ENCODE results near the gene PITPNC1.
"Not testable (repeated sequence)": the region's sequence is repeated elsewhere in the genome, so short reads cannot be mapped to it uniquely, and the experiment has no call there.

The PITPNC1 gene

DNA sequence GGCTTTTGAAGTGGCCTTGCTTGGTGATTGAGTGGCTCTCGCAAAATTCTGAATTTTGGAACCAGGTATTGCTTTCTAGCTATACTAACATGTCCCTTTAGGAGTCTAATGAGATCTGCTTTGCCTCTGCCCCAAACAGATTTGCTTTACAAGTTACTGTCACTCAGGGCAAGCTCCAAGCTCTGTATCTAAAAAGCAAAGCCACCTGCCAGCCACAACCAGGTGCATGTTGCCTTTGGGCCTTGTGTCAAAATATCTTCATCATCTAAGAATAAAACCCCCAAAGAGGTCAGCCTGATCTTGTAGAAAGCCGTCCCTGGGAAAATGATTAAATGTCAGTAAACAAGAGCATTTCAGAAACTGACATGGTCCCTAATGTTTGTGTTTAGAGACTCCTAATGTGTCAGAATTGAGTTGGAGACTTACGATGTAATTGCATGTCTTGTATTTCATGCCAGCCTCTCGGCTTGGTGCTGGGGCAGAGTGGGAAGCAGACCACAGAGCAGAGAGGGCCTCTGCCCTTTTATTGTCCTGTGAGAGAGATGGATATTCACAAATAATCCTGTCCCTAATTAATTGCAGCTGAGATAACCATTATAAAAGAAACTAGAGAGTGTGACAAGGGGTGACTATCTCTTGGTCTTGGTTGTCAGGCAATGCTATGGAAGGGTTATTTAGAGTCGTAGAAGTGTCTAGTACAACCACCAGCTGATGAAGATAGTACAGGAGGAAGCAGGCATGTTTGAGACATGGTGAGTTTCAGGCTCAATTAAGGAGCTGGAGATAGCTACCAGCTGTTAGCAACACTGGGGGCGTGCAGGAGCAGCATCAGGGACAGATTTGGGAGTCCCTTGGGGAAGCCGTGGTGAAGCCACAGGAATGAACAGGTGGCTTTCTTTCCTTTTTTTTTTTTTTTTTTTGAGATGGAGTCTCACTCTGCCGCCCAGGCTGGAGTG, 90.7 kb downstream of the PITPNC1 start:
- no peak for DNase-seq

DNA sequence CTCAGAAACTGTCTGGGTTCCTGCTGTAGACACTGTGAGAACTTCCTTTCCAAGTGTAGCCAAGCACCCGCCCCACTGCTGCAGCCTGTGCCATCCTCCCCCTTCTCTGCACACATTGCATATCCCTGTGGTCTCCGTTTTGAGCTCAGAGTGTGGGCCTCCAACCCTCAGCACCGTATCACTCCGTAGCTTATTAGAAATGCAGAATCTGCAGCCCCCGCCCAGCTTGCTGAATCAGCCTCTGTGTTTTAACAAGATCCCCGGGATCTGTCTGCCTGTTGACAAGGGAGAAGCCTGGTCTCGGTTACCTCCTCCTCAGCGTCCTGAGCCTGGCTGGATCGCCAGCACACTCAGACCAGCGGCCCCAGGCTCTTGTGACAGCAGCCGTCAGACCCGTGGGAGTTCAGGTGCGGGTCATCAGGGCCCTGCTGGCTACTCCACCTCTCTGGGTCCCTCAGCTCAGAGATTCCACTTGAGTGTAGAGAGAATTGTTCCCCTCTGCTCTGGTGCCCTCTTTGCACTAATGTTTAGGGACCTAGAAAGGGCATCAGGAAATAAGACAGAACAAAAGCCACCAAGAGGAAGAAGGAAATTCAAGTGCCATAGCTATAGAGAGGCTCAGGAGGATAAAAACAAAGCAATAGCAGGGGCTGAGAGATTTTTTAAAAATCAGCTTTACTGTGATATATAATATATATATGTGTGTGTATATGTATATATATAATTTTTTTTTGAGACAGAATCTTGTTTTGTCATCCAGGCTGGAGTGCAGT, 92.3 kb downstream of the PITPNC1 start:
- no peak for DNase-seq

DNA sequence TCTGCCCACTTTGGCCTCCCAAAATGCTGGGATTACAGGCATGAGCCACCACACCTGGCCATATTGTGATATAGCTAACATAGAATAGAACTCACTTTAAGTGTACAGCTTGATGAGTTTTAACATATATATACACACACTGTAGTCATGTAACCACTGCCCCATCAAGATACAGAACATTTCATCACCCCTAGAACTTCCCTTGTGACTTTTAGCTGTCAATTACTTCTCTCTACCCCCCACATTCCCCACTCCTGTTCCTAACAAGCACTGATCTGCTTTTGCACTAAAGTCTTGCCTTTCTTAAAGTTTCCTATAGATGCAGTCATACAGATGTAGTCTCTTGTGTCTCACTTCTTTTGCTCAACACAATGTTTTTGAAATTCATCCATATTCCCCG, 93.1 kb downstream of the PITPNC1 start:
- no peak for DNase-seq

DNA sequence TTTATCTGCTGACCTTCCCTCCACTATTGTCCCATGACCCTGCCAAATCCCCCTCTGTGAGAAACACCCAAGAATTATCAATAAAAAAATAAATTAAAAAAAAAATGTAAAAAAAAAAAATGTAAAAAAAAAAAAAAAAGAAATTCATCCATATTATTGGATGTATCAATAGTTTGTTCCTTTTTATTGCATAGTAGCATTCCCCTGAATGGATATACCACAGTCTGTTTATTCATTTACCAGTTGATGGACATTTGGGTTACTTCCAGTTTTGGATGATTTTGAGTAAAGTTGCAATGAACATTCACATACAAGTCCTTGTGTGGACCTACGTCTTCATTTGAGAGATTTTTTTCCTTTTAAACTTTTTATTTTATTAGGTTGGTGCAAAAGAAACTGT, 94.0 kb downstream of the PITPNC1 start:
- DNase-seq, result no peak

DNA sequence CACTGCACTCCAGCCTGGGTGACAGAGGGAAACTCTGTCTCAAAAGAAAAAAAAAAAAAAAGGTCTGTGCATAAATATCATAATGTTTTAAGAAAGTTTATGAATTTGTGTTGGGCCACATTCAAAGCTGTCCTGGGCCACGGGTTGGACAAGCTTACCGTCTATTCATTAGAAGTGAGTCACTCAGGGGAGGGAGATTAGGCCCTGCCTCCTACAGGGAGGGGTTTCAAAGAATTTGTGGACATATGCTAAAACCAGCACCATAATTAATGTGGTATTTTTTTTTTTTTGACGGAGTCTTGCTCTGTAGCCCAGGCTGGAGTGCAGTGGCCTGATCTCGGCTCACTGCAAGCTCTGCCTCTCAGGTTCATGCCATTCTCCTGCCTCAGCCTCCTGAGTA, 95.5 kb downstream of the PITPNC1 start:
- DNase-seq, result not testable (repeated sequence)

DNA sequence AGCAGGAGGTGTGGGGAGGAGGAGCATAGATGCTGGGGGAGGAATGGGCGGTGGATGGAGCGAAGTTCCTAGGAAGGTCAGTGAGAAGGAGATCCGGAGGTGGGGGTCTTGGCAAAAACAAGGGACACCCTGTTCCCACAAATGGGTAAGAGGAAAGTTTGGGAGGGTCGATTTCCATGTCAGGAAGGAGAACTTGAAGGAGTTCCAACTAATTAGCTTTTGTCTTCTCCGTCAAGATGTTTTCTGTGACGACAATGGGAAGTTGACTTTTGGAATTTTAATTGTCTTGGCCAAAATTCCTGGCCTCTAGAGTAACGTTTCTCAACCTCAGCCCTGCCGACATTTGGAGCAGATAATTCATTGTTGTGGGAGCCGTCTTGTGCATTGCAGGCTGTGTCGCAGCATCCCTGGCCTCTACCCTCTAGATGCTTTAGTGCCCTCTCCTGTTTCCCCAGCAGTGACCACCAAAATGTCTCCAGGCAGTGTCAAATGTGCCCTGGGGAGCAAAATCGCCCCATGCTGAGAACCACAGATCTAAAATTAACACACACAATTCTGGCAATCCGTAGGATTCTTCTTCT, 97.1 kb downstream of the PITPNC1 start:
- no peak for DNase-seq

- peak; percentile 48 to 85 for DNase-seq
Observed at GRCh38 chr17:67475161-67475937, 98.3 kb downstream of the PITPNC1 start.

DNA sequence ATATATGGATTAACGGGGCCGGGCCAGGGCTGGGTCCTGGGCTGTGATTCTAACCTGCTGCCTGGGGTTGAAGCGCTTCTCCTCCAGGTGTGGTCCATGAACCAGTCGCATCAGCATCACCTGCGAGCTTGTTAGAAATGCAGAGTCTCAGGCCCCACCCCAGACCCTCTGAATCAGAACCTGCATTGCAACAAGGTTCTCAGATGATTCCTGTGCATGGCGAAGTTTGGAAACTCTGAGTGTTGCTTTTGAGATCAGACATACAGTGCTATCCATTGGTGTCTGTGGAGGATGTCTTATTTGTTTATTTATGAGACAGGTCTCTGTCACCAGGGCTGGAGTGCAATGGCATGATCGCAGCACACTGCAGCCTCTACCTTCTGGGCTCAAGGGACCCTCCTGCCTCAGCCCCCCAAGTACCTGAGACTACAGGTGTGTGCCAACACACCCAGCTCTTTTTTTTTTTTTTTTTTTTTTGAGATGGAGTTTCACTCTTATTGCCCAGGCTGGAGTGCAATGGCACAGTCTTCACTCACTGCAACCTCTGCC, 99.8 kb downstream of the PITPNC1 start:
- no peak for DNase-seq

- DNase-seq, result no peak
Observed at GRCh38 chr17:67477687-67478086, 100.6 kb downstream of the PITPNC1 start.

- DNase-seq, result no peak
Observed at GRCh38 chr17:67478401-67479041, 101.4 kb downstream of the PITPNC1 start.

DNA sequence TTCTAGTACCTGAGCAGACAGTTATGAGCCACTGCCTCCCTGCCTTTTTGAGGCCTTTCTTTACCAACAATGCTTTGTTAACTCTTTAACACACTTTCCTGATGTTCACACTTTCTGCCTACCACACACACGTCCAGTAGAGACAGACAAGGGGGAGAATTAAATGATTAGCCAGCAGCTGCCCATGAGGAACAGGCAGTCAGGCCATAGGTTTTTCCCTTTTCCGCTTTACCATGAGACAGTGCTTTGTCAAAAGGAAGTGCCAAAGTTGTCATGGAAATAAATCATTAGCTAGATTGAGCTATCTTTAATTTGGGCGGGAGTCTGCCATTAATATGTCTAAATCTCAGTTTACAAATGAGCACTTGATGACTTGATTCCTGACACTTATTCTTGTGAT, 102.1 kb downstream of the PITPNC1 start:
- no peak for DNase-seq

GRCh38 chr17:67480959-67481358, 103.9 kb downstream of the PITPNC1 start:
- DNase-seq, result not testable (repeated sequence)

- no peak for DNase-seq
Observed at GRCh38 chr17:67481808-67482207, 104.7 kb downstream of the PITPNC1 start.

DNA sequence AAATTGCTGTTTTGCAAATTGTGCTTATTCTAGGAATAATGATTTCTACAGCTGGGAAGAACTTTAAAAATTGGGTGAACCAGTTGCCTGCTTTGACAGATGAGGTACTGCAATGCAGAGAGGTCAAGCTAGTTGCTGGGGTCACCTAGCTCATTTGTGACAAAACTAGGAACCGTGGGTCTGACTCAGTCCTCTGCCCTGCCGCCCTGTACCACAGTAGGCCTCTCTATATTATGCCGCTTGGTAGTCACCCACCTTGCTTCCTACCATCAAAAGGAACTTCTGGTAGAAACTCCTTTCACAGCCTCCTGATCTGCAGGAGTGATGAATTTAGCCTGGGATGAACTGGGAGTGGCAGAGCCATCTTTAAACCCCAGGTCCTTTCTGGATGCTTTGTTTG, 105.7 kb downstream of the PITPNC1 start:
- DNase-seq, result no peak

- no peak for DNase-seq
Observed at GRCh38 chr17:67484261-67484660, 107.2 kb downstream of the PITPNC1 start.

DNA sequence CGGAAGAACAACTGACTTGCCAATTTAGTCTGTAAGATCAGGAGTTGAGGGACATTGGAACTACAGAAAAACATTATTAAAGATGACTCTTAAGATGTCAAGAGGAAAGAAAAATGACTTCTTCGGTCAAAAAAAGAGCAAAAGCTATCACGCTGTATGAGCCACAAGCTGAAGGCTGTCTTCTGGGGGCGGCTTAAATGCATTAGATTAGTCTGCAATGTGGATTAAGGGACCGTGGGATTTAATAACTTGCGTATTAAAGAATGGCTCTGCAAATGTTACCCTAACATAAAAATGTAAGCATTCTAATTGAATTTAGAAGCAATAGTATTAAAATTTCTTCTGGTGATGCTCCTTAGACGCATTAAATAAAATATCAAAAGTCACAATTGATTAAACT, 108.6 kb downstream of the PITPNC1 start:
- no peak for DNase-seq

DNA sequence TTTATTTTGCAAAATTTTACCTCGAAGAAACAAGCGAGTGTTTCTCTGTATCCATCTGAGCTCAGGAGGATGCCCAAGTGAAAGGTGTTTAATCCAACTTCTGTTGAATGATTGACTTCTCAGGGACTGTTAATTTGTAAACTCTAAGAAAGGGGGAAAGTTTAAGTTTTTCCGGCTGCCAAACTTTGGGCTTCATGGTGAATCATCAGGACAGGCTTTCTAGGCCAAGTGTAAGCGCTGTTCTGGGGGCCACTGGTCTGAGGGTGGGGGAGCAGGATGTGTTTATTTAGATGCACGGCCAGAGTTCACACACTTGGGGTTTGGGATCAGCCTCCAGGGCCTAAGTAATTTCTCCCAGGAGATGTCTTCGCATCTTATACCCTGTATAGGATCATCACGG, 110.4 kb downstream of the PITPNC1 start:
- no peak for DNase-seq

GRCh38 chr17:67488161-67488560, 111.1 kb downstream of the PITPNC1 start:
- DNase-seq, result no peak

DNA sequence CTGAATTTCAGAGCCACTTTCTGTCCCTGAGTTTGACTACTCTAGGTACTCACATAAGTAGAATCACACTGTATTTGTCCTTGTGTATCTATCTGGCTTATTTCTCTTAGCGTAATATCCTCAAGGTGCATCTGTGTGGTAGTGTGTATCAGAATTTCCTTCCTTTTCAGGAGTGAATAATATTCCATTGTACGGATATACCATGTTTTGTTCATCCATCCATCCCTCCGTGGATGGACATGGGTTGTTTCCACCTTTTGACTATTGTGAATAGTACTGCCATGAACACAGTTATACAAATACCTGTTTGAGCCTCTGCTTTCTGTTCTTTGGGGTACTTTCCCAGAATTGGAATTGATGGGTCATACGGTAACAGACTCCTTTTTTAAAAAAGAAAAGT, 111.7 kb downstream of the PITPNC1 start:
- DNase-seq, result no peak

DNA sequence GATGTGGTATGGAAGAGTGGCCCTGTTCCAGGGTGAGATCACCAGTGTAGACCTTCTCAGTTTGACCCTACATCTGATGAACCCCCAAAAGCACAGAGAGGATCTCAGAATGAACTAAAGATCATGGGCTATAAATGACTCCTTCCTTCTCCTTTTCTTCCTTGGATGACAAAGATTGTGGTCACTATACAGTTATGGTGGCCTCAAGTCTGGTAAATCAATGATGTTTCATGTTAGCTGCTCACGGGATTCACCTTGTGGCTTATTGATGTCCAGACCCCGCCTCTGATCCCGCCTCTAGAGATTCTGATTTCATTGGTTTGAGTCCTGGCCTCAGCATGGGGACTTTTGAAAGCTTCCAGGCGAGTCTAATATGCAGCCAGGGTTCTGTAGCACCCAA, 112.2 kb downstream of the PITPNC1 start:
- no peak for DNase-seq

DNA sequence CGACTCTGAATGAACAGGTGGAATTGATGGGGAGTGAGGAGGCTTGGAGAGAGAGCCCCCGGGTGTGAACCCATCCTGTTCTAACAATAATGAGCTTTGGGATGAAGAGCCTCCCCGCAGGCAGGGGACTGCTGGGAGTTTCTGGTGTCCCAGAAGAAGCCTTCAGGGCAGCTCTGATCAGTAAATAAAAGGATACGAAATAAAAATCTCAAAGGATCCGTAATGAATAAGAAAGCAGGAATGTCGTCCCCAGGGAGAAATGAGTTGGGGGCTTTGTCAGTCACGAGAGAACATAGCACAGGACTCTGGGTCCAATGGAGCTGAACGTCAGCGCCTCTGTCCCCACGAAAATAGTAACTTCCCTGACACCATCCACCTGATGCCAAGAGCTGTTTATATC, 113.4 kb downstream of the PITPNC1 start:
- DNase-seq, result no peak
